SK-N-SH treated with all-trans-retinoic acid at 6 μM for 48 hours (cell line): ENCODE measurements around the gene ADCY1.

ENCODE experiments used
- BACH2 ChIP-seq: fragments of 250-450 bp; sonication (Bioruptor Pico); IDR thresholded peaks from 2 replicates; pipeline ENCODE4 v1.9.0; 2021; ENCODE audit warnings: mild to moderate bottlenecking, borderline replicate concordance
- CSDC2 ChIP-seq: fragments of 250-450 bp; sonication (Bioruptor Pico); IDR thresholded peaks from 2 replicates; pipeline ENCODE4 v1.5.0; 2020; ENCODE audit warnings: mild to moderate bottlenecking, moderate library complexity
- ESRRG ChIP-seq: fragments of 250-450 bp; sonication (Bioruptor Pico); IDR thresholded peaks from 2 replicates; pipeline ENCODE4 v1.6.1; 2021; ENCODE audit warnings: mild to moderate bottlenecking
- GLIS3 ChIP-seq: fragments of 250-450 bp; sonication (Bioruptor Pico); IDR thresholded peaks from 2 replicates; pipeline ENCODE4 v1.5.0; 2020; ENCODE audit warnings: mild to moderate bottlenecking, moderate library complexity
- PATZ1 ChIP-seq: fragments of 250-450 bp; sonication (Bioruptor Pico); IDR thresholded peaks from 2 replicates; pipeline ENCODE4 v1.8.0; 2020; ENCODE audit warnings: mild to moderate bottlenecking, moderate library complexity, borderline replicate concordance
- RARB ChIP-seq: fragments of 250-450 bp; sonication (Bioruptor Pico); IDR thresholded peaks from 2 replicates; pipeline ENCODE4 v1.8.0; 2021; ENCODE audit warnings: mild to moderate bottlenecking, moderate library complexity
- TCF4 ChIP-seq: fragments of 250-450 bp; sonication (Bioruptor Pico); IDR thresholded peaks from 2 replicates; pipeline ENCODE4 v1.8.0; 2021; ENCODE audit warnings: mild to moderate bottlenecking, moderate library complexity, borderline replicate concordance
- ZFP3 ChIP-seq: fragments of 250-450 bp; sonication (Bioruptor Pico); IDR thresholded peaks from 2 replicates; pipeline ENCODE4 v1.5.0; 2020; ENCODE audit warnings: mild to moderate bottlenecking, moderate library complexity
- ZFP30 ChIP-seq: fragments of 450-650 bp; formaldehyde crosslinking; IDR thresholded peaks from 2 replicates; pipeline ENCODE4 v1.5.0; 2022; ENCODE audit warnings: mild to moderate bottlenecking, moderate library complexity
- ZNF565 ChIP-seq: fragments of 450-650 bp; formaldehyde crosslinking; conservative IDR thresholded peaks from 2 replicates; pipeline ENCODE4 v1.5.0; 2020; ENCODE audit warnings: low read depth, mild to moderate bottlenecking, moderate library complexity
- ZNF70 ChIP-seq: fragments of 450-650 bp; formaldehyde crosslinking; IDR thresholded peaks from 2 replicates; pipeline ENCODE4 v1.5.0; 2020; ENCODE audit warnings: mild to moderate bottlenecking, moderate library complexity
- TF ChIP-seq, protein P1 (sequence below): fragments of 250-450 bp; sonication (Bioruptor Pico); IDR thresholded peaks from 2 replicates; pipeline ENCODE4 v1.5.1; 2021; ENCODE audit warnings: mild to moderate bottlenecking, moderate library complexity
- TF ChIP-seq, protein P2 (sequence below): fragments of 250-450 bp; sonication (Bioruptor Pico); IDR thresholded peaks from 2 replicates; pipeline ENCODE4 v1.8.0; 2021; ENCODE audit warnings: low read depth, mild to moderate bottlenecking, moderate library complexity, borderline replicate concordance

- no peak for TF ChIP-seq ZFP3 (CRISPR knock-in tag)
- no peak for TF ChIP-seq ZNF70
- TF ChIP-seq CSDC2 (CRISPR knock-in tag), result no peak
- TF ChIP-seq PATZ1 (CRISPR knock-in tag), result no peak
- no peak for TF ChIP-seq ESRRG (CRISPR knock-in tag)
- no peak for TF ChIP-seq RARB (CRISPR knock-in tag)
- TF ChIP-seq ZNF565, result no peak
- TF ChIP-seq TCF4 (CRISPR knock-in tag), result no peak
- TF ChIP-seq, protein P1, sequence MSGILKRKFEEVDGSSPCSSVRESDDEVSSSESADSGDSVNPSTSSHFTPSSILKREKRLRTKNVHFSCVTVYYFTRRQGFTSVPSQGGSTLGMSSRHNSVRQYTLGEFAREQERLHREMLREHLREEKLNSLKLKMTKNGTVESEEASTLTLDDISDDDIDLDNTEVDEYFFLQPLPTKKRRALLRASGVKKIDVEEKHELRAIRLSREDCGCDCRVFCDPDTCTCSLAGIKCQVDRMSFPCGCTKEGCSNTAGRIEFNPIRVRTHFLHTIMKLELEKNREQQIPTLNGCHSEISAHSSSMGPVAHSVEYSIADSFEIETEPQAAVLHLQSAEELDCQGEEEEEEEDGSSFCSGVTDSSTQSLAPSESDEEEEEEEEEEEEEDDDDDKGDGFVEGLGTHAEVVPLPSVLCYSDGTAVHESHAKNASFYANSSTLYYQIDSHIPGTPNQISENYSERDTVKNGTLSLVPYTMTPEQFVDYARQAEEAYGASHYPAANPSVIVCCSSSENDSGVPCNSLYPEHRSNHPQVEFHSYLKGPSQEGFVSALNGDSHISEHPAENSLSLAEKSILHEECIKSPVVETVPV, result no peak
- no peak for TF ChIP-seq GLIS3 (CRISPR knock-in tag)
- no peak for TF ChIP-seq BACH2
- no peak for TF ChIP-seq ZFP30 (CRISPR knock-in tag)
- TF ChIP-seq, protein P2, sequence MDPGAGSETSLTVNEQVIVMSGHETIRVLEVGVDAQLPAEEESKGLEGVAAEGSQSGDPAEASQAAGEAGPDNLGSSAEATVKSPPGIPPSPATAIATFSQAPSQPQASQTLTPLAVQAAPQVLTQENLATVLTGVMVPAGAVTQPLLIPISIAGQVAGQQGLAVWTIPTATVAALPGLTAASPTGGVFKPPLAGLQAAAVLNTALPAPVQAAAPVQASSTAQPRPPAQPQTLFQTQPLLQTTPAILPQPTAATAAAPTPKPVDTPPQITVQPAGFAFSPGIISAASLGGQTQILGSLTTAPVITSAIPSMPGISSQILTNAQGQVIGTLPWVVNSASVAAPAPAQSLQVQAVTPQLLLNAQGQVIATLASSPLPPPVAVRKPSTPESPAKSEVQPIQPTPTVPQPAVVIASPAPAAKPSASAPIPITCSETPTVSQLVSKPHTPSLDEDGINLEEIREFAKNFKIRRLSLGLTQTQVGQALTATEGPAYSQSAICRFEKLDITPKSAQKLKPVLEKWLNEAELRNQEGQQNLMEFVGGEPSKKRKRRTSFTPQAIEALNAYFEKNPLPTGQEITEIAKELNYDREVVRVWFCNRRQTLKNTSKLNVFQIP, result no peak
Measured at GRCh38 chr7:45601816-45602540, 27.8 kb downstream of the ADCY1 start.
